Hepatocyte (in vitro differentiated cells): ENCODE measurements around the gene PGAP1. TPM values are rescaled to one million over a fixed set of nuclear protein-coding genes. Genes with fewer than 3 reads are reported as not detected.

ENCODE experiments used
- DNase-seq: peaks from one replicate; pipeline ENCODE4 v3.0.0-alpha.2; 2016; ENCODE audit warnings: low spot score
- H2AFZ ChIP-seq: fragments of 200-600 bp; sonication (generic); 2 replicates; pipeline ENCODE4 v1.6.0; 2016; ENCODE audit warnings: antibody characterized with exemption, mild to moderate bottlenecking
- H3K27ac ChIP-seq: fragments of 200-600 bp; sonication (generic); 2 replicates; pipeline ENCODE4 v1.5.1; 2016; ENCODE audit warnings: mild to moderate bottlenecking
- H3K27me3 ChIP-seq: fragments of 200-600 bp; sonication (generic); 2 replicates; pipeline ENCODE4 v1.6.1; 2016
- H3K36me3 ChIP-seq: fragments of 200-600 bp; sonication (generic); replicated peaks from 2 replicates; pipeline ENCODE4 v1.5.1; 2016; ENCODE audit warnings: low read depth; ENCODE audit not compliant: insufficient read depth
- H3K4me1 ChIP-seq: fragments of 200-600 bp; sonication (generic); 2 replicates; pipeline ENCODE4 v1.5.1; 2016; ENCODE audit warnings: mild to moderate bottlenecking, moderate library complexity; ENCODE audit not compliant: insufficient read depth
- H3K4me2 ChIP-seq: fragments of 200-600 bp; sonication (generic); 2 replicates; pipeline ENCODE4 v1.6.0; 2016
- H3K4me3 ChIP-seq: fragments of 200-600 bp; sonication (generic); 2 replicates; pipeline ENCODE4 v1.5.1; 2016; ENCODE audit warnings: mild to moderate bottlenecking
- H3K79me2 ChIP-seq: fragments of 200-600 bp; sonication (generic); 2 replicates; pipeline ENCODE4 v1.6.0; 2017; ENCODE audit warnings: mild to moderate bottlenecking
- H3K9me2 ChIP-seq: fragments of 200-600 bp; sonication (generic); replicated peaks from 2 replicates; pipeline ENCODE4 v1.6.0; 2017; ENCODE audit warnings: mild to moderate bottlenecking; ENCODE audit not compliant: insufficient read depth
- H3K9me3 ChIP-seq: fragments of 200-600 bp; sonication (generic); 2 replicates; pipeline ENCODE4 v1.5.1; 2016; ENCODE audit warnings: low read depth, mild to moderate bottlenecking
- H4K20me1 ChIP-seq: fragments of 200-600 bp; sonication (generic); 2 replicates; pipeline ENCODE4 v1.6.0; 2016; ENCODE audit warnings: mild to moderate bottlenecking; ENCODE audit not compliant: insufficient read depth, poor library complexity, severe bottlenecking
- CTCF ChIP-seq: fragments of 200-600 bp; sonication (generic); IDR thresholded peaks from 2 replicates; pipeline ENCODE4 v1.5.1; 2016; ENCODE audit warnings: antibody characterized with exemption, mild to moderate bottlenecking; ENCODE audit not compliant: poor library complexity
- EZH2 ChIP-seq: fragments of 200-600 bp; sonication (generic); IDR thresholded peaks from 2 replicates; pipeline ENCODE4 v1.6.1; 2016; ENCODE audit warnings: antibody characterized with exemption, mild to moderate bottlenecking, borderline replicate concordance
- EZH2phosphoT487 ChIP-seq: fragments of 200-600 bp; sonication (generic); IDR thresholded peaks from one replicate; pipeline ENCODE4 v1.6.1; 2018; ENCODE audit warnings: antibody characterized with exemption, mild to moderate bottlenecking, low read depth, moderate library complexity; ENCODE audit not compliant: unreplicated experiment, severe bottlenecking
- WGBS: methylation state at CpG from one replicate; pipeline ENCODE4 v1.1.6; 2016; ENCODE audit warnings: low lambda C conversion rate; ENCODE audit errors: missing lambda C conversion rate; 5-methylcytosine and 5-hydroxymethylcytosine counted together
- polyA plus RNA-seq: library from polyadenylated mRNA; unstranded; fragments of >200 nt; fragmentation: Nextera tagmentation; extraction: Ambion mirVana; gene quantifications from 2 replicates; pipeline ENCODE4 v1.2.1, GENCODE V29; 2016
- total RNA-seq: library from RNA; depleted of rRNA; stranded (reverse); fragments of >200 nt; gene quantifications from 2 replicates; pipeline ENCODE4 v1.2.3, GENCODE V29; 2014

Gene PGAP1
- total and polyA plus RNA-seq, 2 experiments from 2014 or later: 2.6 to 15.3 TPM

DNA sequence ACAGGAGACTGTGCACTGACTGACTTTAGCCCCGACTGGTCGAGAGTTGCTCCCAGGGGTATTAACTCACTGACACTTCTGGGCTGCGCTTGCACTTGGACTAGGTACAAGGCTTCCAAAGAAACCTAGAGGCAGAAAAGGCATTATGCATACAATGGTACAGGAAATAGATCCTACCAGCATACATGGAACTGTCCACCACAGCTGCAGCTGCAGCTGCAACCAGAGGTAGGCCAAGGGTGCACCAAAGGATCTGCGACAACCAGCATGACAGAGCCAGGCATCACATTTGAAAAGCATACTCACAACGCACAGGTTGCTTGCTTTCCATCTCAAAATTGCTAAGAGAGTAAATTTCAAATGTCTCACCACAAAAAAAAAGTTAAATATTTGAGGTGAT lies 22.6 kb upstream of the PGAP1 start:
- Histone ChIP-seq H3K27ac (no peak overlapping the region), H2AFZ (no peak overlapping the region), H3K27me3 (no peaks in the 10 kb centered on the region), H3K4me2 (no peak overlapping the region), H3K4me3 (no peak overlapping the region), H3K9me2 (no peaks in the 10 kb centered on the region), H3K9me3 (no peaks in the 10 kb centered on the region), H3K4me1 (no peaks in the 10 kb centered on the region), H4K20me1 (no peaks in the 10 kb centered on the region), H3K36me3 (no peaks in the 10 kb centered on the region), H3K79me2 (no peaks in the 10 kb centered on the region)
- 85% methylated on average over 5 of the region's 5 CpGs for WGBS
- TF ChIP-seq CTCF: no peak
- no peak for TF ChIP-seq EZH2
- TF ChIP-seq EZH2phosphoT487: no peak
- no peak for DNase-seq

- TF ChIP-seq EZH2: no peak
- no peak for TF ChIP-seq CTCF
- H3K9me2 ChIP-seq: no peaks in the 10 kb centered on the region
- no peak overlapping the region for H2AFZ ChIP-seq
- no peaks in the 10 kb centered on the region for H3K79me2 ChIP-seq
- H3K27ac ChIP-seq: no peak overlapping the region
- no peak for DNase-seq
- 45% methylated on average over 4 of the region's 4 CpGs for WGBS
- no peaks in the 10 kb centered on the region for H3K4me1 ChIP-seq
- H3K9me3 ChIP-seq: no peaks in the 10 kb centered on the region
- no peaks in the 10 kb centered on the region for H3K36me3 ChIP-seq
- H4K20me1 ChIP-seq: no peaks in the 10 kb centered on the region
- H3K4me2 ChIP-seq: no peak overlapping the region
- H3K4me3 ChIP-seq: no peak overlapping the region
- H3K27me3 ChIP-seq: no peaks in the 10 kb centered on the region
These were observed 18.1 kb upstream of the PGAP1 start for GRCh38 chr2:196944570-196944969.

DNA sequence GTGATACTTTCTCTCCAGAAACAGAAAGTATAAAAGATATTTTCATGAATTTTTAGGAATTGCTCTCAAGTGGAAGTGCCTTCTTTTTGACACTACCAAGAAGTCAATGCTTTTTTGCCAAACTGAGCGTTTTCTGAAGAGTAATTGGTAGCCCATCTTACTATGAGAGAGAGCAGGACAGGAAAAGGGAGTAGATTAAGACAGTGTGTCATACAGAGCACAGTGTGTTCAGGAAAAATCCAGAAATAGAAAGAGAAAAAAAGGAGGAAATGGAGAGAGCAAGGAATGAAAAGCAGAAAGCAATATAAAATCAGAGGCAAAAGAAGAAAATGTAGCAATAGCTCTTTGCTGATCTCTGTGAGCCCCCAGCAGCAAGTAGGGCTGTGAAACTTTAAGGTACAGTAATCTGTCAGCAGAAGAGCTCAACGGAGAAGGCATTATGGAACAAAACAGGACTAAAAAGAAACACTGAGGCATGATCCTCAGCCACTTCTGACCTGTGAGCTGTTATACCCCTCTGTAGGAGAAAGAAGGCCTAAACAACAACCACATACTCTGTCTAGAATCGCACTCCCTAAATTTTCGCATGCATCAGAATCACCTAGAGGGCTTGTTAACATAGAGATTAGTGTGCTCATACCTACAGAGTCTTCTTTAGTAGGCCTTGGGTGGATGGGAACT lies 15.0 kb upstream of the PGAP1 start:
- H3K36me3 ChIP-seq: no peaks in the 10 kb centered on the region
- no peak for DNase-seq
- H3K9me2 ChIP-seq: no peaks in the 10 kb centered on the region
- H3K27ac ChIP-seq: no peak overlapping the region
- no peaks in the 10 kb centered on the region for H4K20me1 ChIP-seq
- no peak overlapping the region for H2AFZ ChIP-seq
- no peak overlapping the region for H3K4me2 ChIP-seq
- H3K4me1 ChIP-seq: no peaks in the 10 kb centered on the region
- no peak overlapping the region for H3K4me3 ChIP-seq
- H3K27me3 ChIP-seq: no peaks in the 10 kb centered on the region
- no peaks in the 10 kb centered on the region for H3K9me3 ChIP-seq
- H3K79me2 ChIP-seq: no peaks in the 10 kb centered on the region
- 77% methylated on average over 4 of the region's 4 CpGs for WGBS
- TF ChIP-seq CTCF: no peak
- TF ChIP-seq EZH2: no peak
- no peak for TF ChIP-seq EZH2phosphoT487

DNA sequence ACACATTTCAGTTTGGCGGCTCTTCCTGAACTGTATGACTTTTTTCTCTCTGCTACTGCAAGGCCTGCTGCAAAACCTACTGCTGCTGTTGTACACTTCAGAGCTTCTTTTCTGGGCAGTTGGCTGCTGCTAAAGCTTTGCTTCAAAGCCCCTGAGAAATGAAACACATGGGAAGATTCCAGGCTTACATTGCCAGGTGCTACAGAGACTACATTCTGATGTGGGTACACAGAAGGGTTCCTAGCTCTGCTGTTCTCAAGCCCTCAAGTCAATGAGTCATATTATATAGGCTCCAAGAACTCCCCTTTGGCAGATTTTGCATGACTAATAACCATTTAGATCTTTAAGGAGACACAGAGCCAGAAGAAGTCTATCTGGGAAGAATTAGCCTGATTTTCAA lies 12.9 kb upstream of the PGAP1 start:
- Histone ChIP-seq H2AFZ (no peak overlapping the region), H4K20me1 (no peaks in the 10 kb centered on the region), H3K27me3 (no peaks in the 10 kb centered on the region), H3K27ac (no peak overlapping the region), H3K9me3 (no peaks in the 10 kb centered on the region), H3K4me2 (no peak overlapping the region), H3K4me1 (no peaks in the 10 kb centered on the region), H3K79me2 (no peaks in the 10 kb centered on the region), H3K4me3 (no peak overlapping the region), H3K36me3 (no peaks in the 10 kb centered on the region), H3K9me2 (no peaks in the 10 kb centered on the region)
- TF ChIP-seq EZH2phosphoT487 (no peak), CTCF (no peak), EZH2 (no peak)
- DNase-seq: no peak
- WGBS: 86% methylated on average over 1 of the region's 1 CpG
